MV-4-11 (cell line): Measurements from ENCODE around the gene RAD51D.
"Not testable (repeated sequence)": the region's sequence is repeated elsewhere in the genome, so short reads cannot be mapped to it uniquely, and the experiment has no call there.

Source experiments
- DNase-seq: peaks from one replicate; lab custom pipeline; 2025; lab: John Stamatoyannopoulos, UW

The RAD51D gene

GRCh38 chr17:35141681-35142466 is 22.2 kb upstream of the RAD51D start, which contains the start of gene NLE1:
Gene NLE1 (minus strand): TSS chr17:35142303. CDS start chr17:35142275, 28 bp downstream.
- DNase-seq: peak; percentile 62

- no peak for DNase-seq
Measured at GRCh38 chr17:35138218-35138617, 18.6 kb upstream of the RAD51D start.

- DNase-seq: no peak
Measured at GRCh38 chr17:35135322-35135721, 15.7 kb upstream of the RAD51D start.

GRCh38 chr17:35132816-35133550 is 13.3 kb upstream of the RAD51D start:
- DNase-seq: no peak

GRCh38 chr17:35132099-35132498 is 12.4 kb upstream of the RAD51D start:
- DNase-seq: no peak

- DNase-seq: no peak
Measured at GRCh38 chr17:35130392-35130791, 10.7 kb upstream of the RAD51D start.

GRCh38 chr17:35129973-35130351 is 10.3 kb upstream of the RAD51D start:
- DNase-seq: no peak

GRCh38 chr17:35129154-35129972 is 9.7 kb upstream of the RAD51D start:
- DNase-seq: no peak

- no peak for DNase-seq
Measured at GRCh38 chr17:35127751-35128514, 8.3 kb upstream of the RAD51D start.

GRCh38 chr17:35121315-35121714 is 1.7 kb upstream of the RAD51D start, which contains the start of gene FNDC8:
Gene FNDC8 (plus strand): TSS chr17:35121615. CDS start chr17:35121694, 79 bp downstream.
- DNase-seq: no peak

- DNase-seq: peak; percentile 51
Measured at GRCh38 chr17:35117984-35118383, 1.7 kb downstream of the RAD51D start.

GRCh38 chr17:35116845-35117244 is 2.8 kb downstream of the RAD51D start:
- DNase-seq: no peak

GRCh38 chr17:35110791-35111190 is 8.9 kb downstream of the RAD51D start:
- not testable (repeated sequence) for DNase-seq

GRCh38 chr17:35104844-35105450 is 14.7 kb downstream of the RAD51D start:
- no peak for DNase-seq

GRCh38 chr17:35103271-35103670 is 16.4 kb downstream of the RAD51D start:
- no peak for DNase-seq

GRCh38 chr17:35101725-35102124 is 17.9 kb downstream of the RAD51D start:
- no peak for DNase-seq

- no peak for DNase-seq
Measured at GRCh38 chr17:35101036-35101435, 18.6 kb downstream of the RAD51D start.

- DNase-seq: no peak
Measured at GRCh38 chr17:35099908-35100307, 19.8 kb downstream of the RAD51D start.

- DNase-seq: no peak
Measured at GRCh38 chr17:35097776-35098175, 21.9 kb downstream of the RAD51D start.

GRCh38 chr17:35095741-35096140 is 23.9 kb downstream of the RAD51D start:
- no peak for DNase-seq

GRCh38 chr17:35094902-35095301 is 24.8 kb downstream of the RAD51D start:
- peak; percentile 59 for DNase-seq
